Fibroblast of villous mesenchyme (primary cell): ENCODE measurements around the gene KLHL20. TPM values are rescaled to one million over a fixed set of nuclear protein-coding genes. Genes with fewer than 3 reads are reported as not detected.
A peak's percentile ranks its signal among the peaks of the same experiment; 100 is the strongest.
"Not testable (repeated sequence)": the region's sequence is repeated elsewhere in the genome, so short reads cannot be mapped to it uniquely, and the experiment has no call there.

Experiments
- DNase-seq: peaks from one replicate; pipeline ENCODE4 v3.0.0-alpha.2; 2010; ENCODE audit warnings: low read depth
- H3K4me3 ChIP-seq: 2 replicates; pipeline ENCODE4 v1.5.1; 2011; ENCODE audit warnings: low read depth, mild to moderate bottlenecking, low read length
- total RNA-seq: library from RNA; depleted of rRNA; stranded (reverse); fragments of >200 nt; gene quantifications from 2 replicates; pipeline ENCODE4 v1.2.3, GENCODE V29; 2012
- TF ChIP-seq, protein P1 (sequence below): IDR thresholded peaks from 2 replicates; pipeline ENCODE4 v1.5.1; 2012; ENCODE audit warnings: low read depth, mild to moderate bottlenecking, low read length; ENCODE audit not compliant: insufficient read depth

KLHL20 gene
- total RNA-seq, 1 donor: 33.2 TPM

DNA sequence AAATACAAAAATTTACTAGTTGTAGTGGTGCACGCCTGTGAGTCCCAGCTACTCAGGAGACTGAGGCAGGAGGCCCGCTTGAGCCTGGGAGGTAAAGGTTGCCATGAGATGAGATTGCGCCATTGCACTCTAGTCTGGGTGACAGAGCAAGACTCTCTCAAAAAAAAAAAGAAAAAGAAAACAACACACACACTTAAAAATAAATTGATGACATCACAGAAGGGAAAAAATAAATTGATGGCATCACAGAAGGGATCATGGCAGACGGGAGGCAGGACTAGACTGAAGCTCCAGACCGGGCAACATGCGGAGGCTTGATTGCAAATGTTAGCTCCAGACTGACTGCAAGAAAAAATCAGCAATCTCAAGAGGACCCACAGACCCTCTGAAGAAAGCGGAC, 43.3 kb downstream of the KLHL20 start:
- no peak overlapping the region for H3K4me3 ChIP-seq
- TF ChIP-seq, protein P1, sequence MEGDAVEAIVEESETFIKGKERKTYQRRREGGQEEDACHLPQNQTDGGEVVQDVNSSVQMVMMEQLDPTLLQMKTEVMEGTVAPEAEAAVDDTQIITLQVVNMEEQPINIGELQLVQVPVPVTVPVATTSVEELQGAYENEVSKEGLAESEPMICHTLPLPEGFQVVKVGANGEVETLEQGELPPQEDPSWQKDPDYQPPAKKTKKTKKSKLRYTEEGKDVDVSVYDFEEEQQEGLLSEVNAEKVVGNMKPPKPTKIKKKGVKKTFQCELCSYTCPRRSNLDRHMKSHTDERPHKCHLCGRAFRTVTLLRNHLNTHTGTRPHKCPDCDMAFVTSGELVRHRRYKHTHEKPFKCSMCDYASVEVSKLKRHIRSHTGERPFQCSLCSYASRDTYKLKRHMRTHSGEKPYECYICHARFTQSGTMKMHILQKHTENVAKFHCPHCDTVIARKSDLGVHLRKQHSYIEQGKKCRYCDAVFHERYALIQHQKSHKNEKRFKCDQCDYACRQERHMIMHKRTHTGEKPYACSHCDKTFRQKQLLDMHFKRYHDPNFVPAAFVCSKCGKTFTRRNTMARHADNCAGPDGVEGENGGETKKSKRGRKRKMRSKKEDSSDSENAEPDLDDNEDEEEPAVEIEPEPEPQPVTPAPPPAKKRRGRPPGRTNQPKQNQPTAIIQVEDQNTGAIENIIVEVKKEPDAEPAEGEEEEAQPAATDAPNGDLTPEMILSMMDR: no peak
- no peak for DNase-seq

DNA sequence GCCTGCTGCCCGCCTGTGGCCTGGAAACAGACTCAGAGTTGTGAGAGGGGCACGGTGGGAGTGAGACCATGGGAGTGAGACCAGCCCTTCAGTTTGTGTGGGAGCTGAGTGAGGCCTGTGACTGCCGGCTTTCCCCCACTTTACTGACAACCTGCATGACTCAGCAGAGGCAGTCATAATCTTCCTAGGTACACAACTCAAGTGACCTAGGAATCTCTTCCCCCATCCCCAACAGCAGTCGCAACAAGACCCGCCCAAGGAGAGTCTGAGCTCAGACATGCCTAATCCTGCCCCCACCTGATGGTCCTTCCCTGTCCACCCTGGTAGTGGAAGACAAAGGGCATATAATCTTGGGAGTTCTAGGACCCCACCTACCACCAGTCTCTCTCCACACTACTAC, 44.2 kb downstream of the KLHL20 start:
- no peak overlapping the region for H3K4me3 ChIP-seq
- DNase-seq: no peak
- TF ChIP-seq, protein P1: no peak

DNA sequence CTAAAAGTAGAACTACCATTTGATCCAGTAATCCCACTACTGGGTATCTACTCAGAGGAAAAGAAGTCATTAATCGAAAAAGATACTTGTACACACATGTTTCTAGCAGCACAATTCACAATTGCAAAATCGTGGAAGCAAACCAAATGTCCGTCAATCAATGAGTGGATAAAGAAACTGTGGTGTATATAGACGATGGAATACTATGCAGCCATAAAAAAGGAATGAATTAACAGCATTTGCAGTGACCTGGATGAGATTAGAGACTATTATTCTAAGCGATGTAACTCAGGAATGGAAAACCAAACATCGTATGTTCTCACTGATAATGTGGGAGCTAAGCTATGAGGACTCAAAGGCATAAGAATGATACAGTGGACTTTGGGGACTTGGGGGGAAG, 49.5 kb downstream of the KLHL20 start:
- not testable (repeated sequence) for DNase-seq

DNA sequence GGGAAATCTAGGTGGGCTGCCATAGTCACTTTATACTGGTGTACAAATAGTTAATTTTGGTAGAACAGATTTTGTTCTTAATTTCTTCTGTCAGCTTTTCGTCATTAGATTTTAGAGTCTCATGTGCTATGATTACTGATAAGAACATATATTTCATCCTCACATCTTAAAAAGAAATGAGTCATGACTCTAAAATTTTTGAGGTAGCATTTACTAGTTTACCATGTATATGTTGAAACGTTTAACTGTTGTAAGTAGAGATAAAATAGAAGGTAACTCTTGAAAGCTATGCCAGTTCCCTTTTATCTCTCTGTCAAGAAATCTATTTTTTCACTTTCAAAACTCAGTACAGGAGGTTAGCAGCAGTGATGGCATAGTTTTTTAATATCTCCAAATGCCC, 53.4 kb downstream of the KLHL20 start:
- TF ChIP-seq, protein P1: no peak
- no peak overlapping the region for H3K4me3 ChIP-seq
- peak; percentile 44 for DNase-seq

More for the DNA sequence above, 49.5 kb downstream of the KLHL20 start:
- H3K4me3 ChIP-seq: not testable (repeated sequence)

DNA sequence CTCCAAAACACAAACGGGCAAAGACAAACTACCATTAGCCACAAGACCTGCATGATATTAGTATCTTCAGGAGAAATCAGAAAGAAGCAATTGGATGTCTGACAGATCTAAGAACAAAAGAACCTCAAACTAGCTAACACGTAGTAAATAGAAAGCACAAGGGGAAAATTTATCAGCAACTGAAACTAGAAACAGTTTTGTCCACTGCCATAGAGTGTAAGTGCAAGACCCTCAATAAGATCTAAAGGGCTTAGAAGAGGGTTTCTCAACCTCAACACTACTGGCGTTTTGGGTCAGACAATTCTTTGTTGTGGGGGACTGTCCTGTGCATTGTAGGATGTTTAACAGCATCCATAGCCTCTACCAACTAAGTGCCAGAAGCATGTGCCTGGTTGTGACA, 54.0 kb downstream of the KLHL20 start:
- H3K4me3 ChIP-seq: no peak overlapping the region
- no peak for DNase-seq
- TF ChIP-seq, protein P1: no peak

DNA sequence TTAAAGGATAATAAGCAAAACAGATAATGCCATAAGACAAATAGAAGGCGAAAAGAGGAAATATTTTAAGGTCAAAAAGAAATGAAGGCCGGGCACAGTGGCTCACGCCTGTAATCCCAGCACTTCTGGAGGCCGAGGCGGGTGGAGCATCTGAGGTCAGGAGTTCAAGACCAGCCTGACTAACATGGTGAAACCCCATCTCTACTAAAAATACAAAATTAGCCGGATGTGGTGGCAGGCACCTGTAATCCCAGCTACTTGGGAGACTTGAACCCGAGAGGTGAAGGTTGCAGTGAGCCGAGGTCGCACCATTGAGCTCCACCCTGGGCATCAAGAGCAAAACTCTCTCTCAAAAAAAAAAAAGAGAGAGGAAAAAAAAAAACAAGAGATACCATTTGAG, 55.5 kb downstream of the KLHL20 start:
- not testable (repeated sequence) for H3K4me3 ChIP-seq, DNase-seq

DNA sequence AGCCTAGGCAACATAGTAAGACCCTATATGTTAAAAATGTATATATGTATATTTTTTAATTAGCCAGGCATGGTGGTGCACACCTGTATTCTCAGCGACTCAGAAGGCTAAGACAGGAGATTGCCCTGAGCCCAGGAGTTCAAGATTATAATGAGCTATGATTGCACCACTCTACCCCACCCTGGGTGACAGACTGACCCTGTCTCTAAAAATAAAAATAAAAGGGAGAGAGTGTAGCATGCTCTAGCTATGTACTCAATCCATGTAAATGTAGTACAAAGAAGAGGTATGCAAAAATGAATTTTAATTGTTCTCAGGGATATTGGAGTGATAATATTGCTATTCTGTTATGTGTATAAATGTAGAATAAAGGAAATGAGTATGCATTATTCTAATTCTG, 56.8 kb downstream of the KLHL20 start:
- TF ChIP-seq, protein P1: no peak

DNA sequence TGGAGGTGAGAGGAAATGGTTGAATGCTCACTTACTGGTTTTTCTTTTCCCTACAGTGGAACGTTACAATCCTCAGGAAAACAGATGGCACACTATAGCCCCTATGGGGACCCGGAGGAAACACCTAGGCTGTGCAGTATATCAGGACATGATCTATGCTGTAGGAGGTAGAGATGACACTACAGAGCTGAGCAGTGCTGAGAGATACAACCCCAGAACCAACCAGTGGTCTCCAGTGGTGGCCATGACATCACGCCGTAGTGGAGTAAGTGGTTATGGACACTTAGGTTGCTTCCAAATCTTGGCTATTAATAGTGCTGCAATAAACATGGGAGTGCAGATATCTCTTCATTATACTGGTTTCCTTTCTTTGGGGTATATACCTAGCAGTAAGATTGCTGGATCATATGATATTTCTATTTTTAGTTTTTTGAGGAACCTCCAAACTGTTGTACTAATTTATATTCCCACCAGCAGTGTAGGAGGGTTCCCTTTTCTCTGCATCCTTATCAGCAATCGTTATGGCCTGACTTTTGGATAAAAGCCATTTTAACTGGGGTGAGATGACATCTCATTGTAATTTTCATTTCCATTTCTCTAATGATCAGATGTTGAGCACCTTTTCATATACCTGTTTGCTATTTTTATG, 60.9 kb downstream of the KLHL20 start:
- no peak overlapping the region for H3K4me3 ChIP-seq
- no peak for DNase-seq
- TF ChIP-seq, protein P1: no peak

More for the DNA sequence above, 56.8 kb downstream of the KLHL20 start:
- no peak for DNase-seq
- no peak overlapping the region for H3K4me3 ChIP-seq
